Stimulated activated CD8-positive, alpha-beta memory T cell treated with anti-CD3 and anti-CD28 coated beads, Interleukin-7, amount 100 ng/mL, for 24 hours (primary cell): Measurements from ENCODE around the gene MYADML2.

Source experiments
- DNase-seq: peaks from one replicate; pipeline ENCODE4 v3.0.0-alpha.2; 2020; ENCODE audit warnings: low read depth

Gene MYADML2

DNA sequence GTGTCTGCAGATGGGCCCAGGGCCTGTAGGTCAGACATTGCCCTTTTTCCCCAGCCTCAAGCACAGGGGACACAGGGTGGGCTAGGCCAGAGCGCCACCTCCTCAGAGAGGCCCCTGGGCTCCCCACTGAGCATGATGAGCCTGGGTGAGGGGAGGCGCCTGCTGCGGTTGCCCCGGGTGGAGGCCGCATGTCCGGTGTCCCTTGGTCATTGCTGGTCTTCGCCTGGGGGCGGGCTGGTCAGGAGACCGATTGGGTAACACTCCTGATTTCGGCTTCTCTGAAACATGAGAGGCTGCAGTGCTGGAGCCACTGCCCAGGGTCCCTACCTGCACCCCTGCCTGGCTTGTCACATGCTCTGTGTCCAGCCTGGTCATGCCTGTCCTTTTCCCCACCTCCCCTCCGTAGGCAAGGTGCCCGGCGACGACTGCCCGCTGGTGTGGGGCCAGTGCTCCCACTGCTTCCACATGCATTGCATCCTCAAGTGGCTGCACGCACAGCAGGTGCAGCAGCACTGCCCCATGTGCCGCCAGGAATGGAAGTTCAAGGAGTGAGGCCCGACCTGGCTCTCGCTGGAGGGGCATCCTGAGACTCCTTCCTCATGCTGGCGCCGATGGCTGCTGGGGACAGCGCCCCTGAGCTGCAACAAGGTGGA is 47.4 kb downstream of the MYADML2 start:
- no peak for DNase-seq

DNA sequence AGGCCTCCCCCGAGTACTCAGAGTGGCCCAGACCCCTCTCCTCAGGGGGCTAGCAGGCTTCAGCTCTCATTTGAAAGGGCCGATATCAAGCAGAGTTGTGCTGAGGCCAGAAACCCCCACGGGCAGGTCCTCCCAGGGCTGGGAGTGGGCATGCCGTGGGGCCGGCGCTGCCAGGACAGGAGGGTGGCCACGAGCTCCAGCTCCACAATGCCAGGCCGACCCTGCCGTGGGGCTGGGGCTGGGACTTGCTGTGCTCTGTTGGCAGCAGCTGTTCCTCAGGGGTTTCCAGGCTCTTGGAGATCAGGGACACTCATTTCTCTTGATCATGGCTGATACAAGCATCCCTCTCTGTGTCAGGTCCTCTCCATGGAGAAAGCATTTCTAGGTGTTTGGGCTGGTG is 48.1 kb downstream of the MYADML2 start:
- DNase-seq = no peak

DNA sequence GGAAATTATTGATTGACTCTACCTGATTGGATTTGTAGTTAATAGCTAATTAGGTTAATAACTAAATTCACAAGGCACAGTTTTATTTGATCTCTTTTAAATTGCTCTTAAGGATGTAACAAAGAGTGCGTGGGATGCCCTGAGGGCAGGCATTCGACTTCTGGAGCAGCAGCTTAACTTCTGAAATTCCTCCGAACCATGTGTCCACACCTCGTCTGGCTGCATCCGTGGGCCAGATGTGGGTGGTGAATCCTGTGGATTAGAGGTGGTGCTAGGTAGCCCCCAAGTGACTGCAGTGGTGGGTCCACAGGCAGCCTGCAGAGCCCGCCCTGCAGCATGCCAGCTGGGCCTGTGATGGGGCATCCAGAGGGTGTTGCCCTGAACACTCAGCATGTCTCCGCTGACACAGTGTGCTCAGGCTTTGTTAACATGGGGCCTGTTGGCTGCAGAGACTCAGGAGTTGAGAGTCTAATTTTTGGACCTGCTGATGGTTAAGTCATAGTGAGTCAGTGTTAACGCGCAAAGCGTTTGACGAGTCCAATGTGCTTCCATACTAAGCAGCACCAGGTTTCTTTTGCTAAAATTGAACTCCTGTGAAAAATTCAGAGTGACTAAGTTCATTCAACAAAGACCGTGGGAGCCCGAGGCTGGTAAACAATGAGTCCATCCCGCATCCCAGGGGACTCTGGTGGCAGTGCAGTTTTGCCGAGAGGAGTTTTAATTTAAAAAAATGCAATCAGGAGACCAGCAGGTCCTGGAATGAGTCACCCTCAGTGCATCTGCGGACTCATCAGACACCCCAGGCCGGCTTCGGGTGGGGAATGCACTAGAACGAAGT is 48.8 kb downstream of the MYADML2 start:
- no peak for DNase-seq

DNA sequence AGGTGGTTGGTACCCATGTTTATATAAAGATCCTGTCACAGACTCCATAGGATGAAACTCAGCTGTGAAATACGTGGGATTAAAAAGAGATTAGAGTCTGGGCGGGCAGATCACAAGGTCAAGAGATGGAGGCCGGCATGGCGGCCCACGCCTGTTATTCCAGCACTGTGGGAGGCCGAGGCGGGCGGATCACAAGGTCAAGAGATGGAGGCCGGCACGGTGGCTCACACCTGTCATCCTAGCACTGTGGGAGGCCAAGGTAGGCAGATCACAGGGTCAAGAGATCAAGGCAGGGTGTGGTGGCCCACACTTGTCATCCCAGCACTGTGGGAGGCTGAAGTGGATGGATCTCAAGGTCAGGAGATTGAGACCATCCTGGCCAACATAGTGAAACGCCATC is 51.6 kb downstream of the MYADML2 start:
- no peak for DNase-seq

DNA sequence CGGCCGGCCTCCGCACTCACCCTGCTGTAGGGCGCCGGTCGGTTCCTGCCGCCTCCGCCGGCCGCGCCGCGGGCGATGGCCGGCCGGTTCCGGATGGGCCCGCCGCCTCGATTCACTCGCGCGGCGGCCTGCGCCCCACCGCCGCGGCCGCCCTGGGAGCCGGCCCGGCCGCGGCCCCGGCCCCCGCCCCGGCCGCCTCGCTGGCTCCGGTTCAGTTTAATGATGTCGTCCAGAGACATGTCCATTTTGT is 55.8 kb downstream of the MYADML2 start:
- no peak for DNase-seq

DNA sequence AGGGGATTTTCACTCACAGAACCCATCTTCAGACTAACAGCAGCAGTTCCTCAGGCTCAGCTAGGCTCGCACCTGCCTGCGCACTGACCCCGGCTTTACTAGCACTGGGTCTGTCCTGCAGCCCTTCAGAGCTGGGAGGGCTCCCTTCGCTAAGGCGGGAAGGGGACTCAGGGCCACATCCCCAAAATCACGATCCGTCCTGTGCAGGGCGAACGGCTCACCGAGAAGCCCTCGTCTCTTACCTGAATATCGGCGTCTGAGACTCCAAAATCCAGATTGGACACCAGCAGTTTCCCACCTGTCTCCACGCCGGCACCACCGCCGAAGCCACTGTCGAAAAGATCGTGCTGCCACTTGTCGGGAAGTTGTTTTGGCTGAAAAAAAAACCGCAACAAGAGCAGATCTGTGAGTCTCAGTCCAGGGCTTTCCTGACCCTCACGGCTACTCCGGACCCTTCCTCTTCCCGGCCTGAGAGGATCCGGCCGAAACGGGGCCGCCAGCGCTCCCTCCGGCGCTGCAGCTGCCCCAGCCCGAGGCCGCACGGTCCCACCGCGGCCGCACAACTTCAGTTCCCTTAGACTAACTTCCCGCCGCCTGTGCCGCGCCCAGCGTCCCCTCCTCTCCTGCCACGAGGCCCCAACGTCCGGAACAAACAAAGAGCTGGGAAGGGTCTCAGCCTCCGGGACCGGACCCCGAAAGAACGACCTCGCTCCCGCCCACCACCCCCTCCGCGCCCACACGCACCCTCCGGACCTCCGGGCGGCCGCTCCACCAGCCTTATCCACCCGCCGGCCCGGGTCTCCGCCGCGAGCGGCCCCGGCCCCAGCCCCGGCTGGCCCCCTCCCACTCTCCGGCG is 56.4 kb downstream of the MYADML2 start:
- no peak for DNase-seq
